HepG2 (cell line): ENCODE measurements around the gene TIMM23. TPM values are rescaled to one million over a fixed set of nuclear protein-coding genes. Genes with fewer than 3 reads are reported as not detected.

Source experiments
- ARID5B ChIP-seq: IDR thresholded peaks from 2 replicates; pipeline ENCODE4 v1.4.0; 2020; ENCODE audit warnings: mild to moderate bottlenecking, missing genetic modification reagents
- CEBPB ChIP-seq: IDR thresholded peaks from 2 replicates; pipeline ENCODE4 v1.6.1; 2011; ENCODE audit warnings: low read depth, low read length, improper control_type of control experiment, borderline replicate concordance
- CEBPG ChIP-seq: IDR thresholded peaks from 2 replicates; pipeline ENCODE4 v1.6.1; 2016
- NFE2L1 ChIP-seq: sonication (generic); formaldehyde crosslinking; IDR thresholded peaks from 2 replicates; pipeline ENCODE4 v1.4.0; 2020; ENCODE audit warnings: missing genetic modification reagents, mild to moderate bottlenecking, borderline replicate concordance
- POGK ChIP-seq: sonication (generic); formaldehyde crosslinking; conservative IDR thresholded peaks from 2 replicates; pipeline ENCODE4 v1.8.0; 2022; ENCODE audit warnings: mild to moderate bottlenecking, moderate library complexity, missing genetic modification reagents
- RXRA ChIP-seq: sonication (generic); formaldehyde crosslinking; IDR thresholded peaks from 2 replicates; pipeline ENCODE4 v1.5.1; 2020; ENCODE audit warnings: missing genetic modification reagents
- SNAI1 ChIP-seq: sonication (generic); formaldehyde crosslinking; IDR thresholded peaks from 2 replicates; pipeline ENCODE4 v1.5.0; 2020; ENCODE audit warnings: mild to moderate bottlenecking, missing genetic modification reagents, borderline replicate concordance
- SOX5 ChIP-seq: IDR thresholded peaks from 2 replicates; pipeline ENCODE4 v1.6.1; 2016; ENCODE audit warnings: borderline replicate concordance
- TFDP1 ChIP-seq: IDR thresholded peaks from 2 replicates; pipeline ENCODE4 v1.6.1; 2016; ENCODE audit warnings: missing compliant biosample characterization, missing genetic modification reagents, borderline replicate concordance
- USF2 ChIP-seq, 2 experiments: sonication (generic) in 1 of 2; formaldehyde crosslinking in 1 of 2; IDR thresholded peaks; 2 replicates each; pipeline versions ENCODE4 v1.5.1 to v1.6.1; 2011 to 2020; ENCODE audit warnings: borderline replicate concordance in 1 of 2, low read depth in 1 of 2, low read length in 1 of 2, mild to moderate bottlenecking in 1 of 2, missing genetic modification reagents in 1 of 2, moderate library complexity in 1 of 2
- ZNF18 ChIP-seq: sonication (generic); formaldehyde crosslinking; IDR thresholded peaks from 2 replicates; pipeline ENCODE4 v1.8.0; 2022; ENCODE audit warnings: mild to moderate bottlenecking, missing genetic modification reagents; ENCODE audit not compliant: insufficient replicate concordance
- ZNF503 ChIP-seq: sonication (generic); formaldehyde crosslinking; IDR thresholded peaks from 2 replicates; pipeline ENCODE4 v1.4.0; 2020; ENCODE audit warnings: missing genetic modification reagents
- ZSCAN20 ChIP-seq: sonication (generic); formaldehyde crosslinking; IDR thresholded peaks from 2 replicates; pipeline ENCODE4 v1.4.0; 2020; ENCODE audit warnings: missing genetic modification reagents, mild to moderate bottlenecking, borderline replicate concordance
- polyA plus RNA-seq, 8 experiments: library from polyadenylated mRNA; depleted of rRNA in 3 of 8; stranded (reverse) in 7 of 8; unstranded in 1 of 8; fragments of >200 nt; fragmentation: Illumina TruSeq in 4 of 8; extraction: Trizol in 4 of 8; gene quantifications; 2 replicates each; pipeline versions ENCODE4 v1.2.1 to v1.2.3, GENCODE V29; 2011 to 2016; ENCODE audit warnings: low read depth in 4 of 8, missing spikeins in 1 of 8, mixed read lengths in 1 of 8; ENCODE audit not compliant: insufficient read depth in 1 of 8
- total RNA-seq, 5 experiments: library from RNA; depleted of rRNA; stranded (reverse); fragments of >200 nt; fragmentation: Illumina TruSeq; extraction: Trizol; gene quantifications; 2 replicates each; pipeline ENCODE4 v1.2.3, GENCODE V29; 2016; ENCODE audit warnings: low read depth in 1 of 5

The TIMM23 gene
- total and polyA plus RNA-seq, 2 of the 13 experiments (the other 11 are each of a cell fraction or from before 2014, with no cell fraction given), result 80.2 to 98.6 TPM

GRCh38 chr10:46031648-46032532, 59.6 kb downstream of the TIMM23 start (continued):
- TF ChIP-seq USF2 (IDR thresholded peaks at IDR 0.05; ENCODE audit: low read depth, low read length) (no peak), USF2 (CRISPR knock-in tag; IDR thresholded peaks at IDR 0.05; ENCODE audit: borderline replicate concordance) (no peak), ZSCAN20 (CRISPR knock-in tag) (0 out of 2 replicates have a peak, but pooled peaks have one; percentile 29), ZNF503 (CRISPR knock-in tag) (peak; percentile 95), POGK (CRISPR knock-in tag) (peak; percentile 65; the same call in 1 of the 2 replicates), SNAI1 (CRISPR knock-in tag) (0 out of 2 replicates have a peak, but pooled peaks have one; percentile 70), ZNF18 (CRISPR knock-in tag) (peak; percentile 43), RXRA (CRISPR knock-in tag) (peak; percentile 61; the same call in 1 of the 2 replicates), CEBPG (CRISPR knock-in tag) (peak; percentile 95), SOX5 (CRISPR knock-in tag) (peak; percentile 92), CEBPB (peak; percentile 91), ARID5B (peak; percentile 89), TFDP1 (CRISPR knock-in tag) (no peak), NFE2L1 (CRISPR knock-in tag) (no peak)
